Measurements from ENCODE around the gene PPFIA1.

Gene PPFIA1

GRCh38 chr11:70433526-70433925 is 163.0 kb downstream of the PPFIA1 start:
- DNase-seq (ENCODE audit: low read depth) = no peak

Measured in T-helper 22 cell (primary cell).